Glomerular visceral epithelial cell (primary cell): ENCODE measurements around the gene EGLN2.
"Not testable (repeated sequence)": the region's sequence is repeated elsewhere in the genome, so short reads cannot be mapped to it uniquely, and the experiment has no call there.

ENCODE experiments used
- DNase-seq: peaks from one replicate; pipeline ENCODE4 v3.0.0-alpha.2; 2016; ENCODE audit errors: extremely low spot score

Gene EGLN2

DNA sequence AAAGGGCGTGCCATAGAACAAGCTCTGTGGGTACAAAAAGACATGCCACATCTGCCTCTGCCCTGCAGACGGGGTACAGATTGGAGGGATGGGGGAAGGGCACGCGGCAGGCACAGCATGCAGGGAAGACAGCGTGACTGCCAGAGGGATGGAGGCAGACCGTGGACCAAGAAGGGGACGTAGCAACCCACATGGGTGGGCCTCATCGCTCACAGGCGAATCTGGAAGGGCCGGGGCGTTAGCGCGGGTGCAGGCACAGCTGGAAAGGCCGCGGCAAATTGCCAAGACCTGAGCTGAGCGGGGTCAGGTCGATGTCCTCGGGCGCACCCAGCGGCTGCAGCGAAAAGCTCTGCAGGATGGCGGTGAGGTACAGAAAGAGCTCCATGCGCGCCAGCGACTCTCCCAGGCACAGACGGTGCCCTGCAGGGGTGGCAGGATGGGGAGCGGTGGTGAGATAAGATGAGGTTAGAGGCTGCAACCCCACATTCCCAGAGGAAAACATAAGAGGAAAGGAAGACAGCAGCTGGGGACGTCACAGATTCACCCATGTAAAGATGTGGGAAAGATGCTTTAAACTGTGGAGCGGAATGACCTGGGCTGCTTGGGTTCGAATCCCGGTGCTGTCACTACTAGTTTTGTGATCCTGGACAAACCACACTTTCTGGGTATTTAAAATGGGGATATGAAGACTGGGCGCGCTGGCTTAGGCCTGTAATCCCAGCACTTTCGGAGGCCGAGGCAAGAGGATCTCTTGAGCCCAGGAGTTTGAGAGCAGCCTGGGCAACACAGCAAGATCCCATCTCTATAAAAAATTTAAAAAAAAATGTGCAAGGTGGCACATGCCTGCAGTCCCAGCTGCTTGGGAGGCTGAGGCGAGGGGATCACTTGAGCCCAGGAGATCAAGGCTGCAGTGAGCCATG, 19.7 kb downstream of the EGLN2 start:
- peak; percentile 74 for DNase-seq

DNA sequence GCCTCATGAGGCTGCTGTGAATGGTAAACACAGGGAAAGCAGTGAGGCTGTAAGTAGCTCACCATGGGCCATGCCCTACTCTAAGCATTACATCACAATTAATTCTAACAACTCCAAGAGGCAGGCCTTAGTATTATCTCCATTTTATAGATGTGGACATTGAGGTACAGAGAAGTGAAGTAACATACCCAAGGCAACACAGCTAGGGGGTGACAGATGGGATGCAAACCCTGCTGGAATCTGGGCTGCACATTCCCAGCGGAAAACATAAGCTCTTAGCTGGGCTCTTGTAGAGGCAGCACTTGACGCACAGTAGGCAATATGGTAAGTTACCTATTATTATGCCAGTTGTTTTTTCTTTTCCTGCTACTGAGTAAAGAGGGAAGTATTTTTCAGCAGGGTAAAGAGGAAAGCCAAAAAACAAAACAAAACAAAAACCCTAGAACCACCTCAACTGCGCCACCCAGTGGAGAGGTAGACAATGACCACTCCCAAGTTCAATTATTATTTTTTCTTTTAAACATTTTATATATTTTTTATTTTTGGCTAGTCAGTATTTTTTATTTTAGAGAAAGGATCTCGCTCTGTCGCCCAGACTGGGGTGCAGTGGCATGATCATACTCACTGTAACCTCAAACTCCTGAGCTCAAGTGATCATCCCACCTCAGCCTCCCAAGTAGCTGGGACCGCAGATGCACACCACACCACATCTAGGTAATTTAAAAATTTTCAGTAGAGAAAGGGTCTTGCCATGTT, 20.7 kb downstream of the EGLN2 start:
- peak; percentile 37 for DNase-seq

DNA sequence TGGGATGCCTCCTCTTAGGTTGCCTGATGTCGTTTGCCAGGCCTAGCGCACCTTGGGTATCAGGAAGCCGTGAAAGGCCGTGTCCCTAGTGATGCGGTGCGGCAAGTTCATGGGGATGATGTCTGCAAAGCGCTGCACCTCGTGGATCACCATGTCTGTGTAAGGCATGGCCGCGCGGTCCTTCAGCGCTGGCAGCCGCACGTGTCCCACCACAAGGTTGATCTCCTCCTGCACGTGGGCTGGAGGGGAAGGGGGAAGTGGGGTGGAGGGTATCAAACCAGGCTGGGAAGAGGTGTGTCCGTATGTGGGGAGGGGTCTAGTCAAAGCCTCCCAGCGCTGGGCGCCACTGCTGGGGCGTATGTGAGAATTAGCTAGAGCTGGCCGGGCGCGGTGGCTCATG, 23.2 kb downstream of the EGLN2 start:
- DNase-seq = no peak

DNA sequence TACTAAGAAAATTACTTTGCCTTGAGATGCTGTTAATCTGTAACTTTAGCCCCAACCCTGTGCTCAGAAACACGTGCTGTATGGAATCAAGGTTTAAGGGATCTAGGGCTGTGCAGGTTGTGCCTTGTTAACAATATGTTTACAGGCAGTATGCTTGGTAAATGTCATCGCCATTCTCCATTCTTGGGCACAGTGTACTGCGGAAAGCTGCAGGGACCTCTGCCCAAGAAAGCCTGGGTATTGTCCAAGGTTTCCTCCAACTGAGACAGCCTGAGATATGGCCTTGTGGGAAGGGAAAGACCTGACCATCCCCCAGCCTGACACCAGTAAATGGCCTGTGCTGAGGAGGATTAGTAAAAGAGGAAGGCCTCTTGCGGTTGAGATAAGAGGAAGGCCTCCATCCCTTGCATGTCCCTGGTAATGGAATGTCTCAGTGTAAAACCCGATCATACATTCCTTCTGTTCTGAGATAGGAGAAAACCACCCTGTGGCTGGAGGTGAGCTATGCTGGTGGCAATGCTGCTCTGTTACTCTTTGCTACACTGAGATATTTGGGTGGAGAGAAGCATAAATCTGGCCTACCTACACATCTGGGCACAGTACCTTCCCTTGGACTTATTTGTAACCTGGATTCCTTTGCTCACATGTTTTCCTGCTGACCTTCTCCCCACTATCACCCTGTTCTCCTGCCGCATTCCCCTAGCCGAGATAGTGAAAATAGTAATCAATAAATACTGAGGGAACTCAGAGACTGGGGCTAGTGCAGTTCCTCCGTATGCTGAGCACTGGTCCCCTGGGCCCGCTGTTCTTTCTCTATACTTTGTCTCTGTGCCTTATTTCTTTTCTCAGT, 23.9 kb downstream of the EGLN2 start:
- DNase-seq = not testable (repeated sequence)

DNA sequence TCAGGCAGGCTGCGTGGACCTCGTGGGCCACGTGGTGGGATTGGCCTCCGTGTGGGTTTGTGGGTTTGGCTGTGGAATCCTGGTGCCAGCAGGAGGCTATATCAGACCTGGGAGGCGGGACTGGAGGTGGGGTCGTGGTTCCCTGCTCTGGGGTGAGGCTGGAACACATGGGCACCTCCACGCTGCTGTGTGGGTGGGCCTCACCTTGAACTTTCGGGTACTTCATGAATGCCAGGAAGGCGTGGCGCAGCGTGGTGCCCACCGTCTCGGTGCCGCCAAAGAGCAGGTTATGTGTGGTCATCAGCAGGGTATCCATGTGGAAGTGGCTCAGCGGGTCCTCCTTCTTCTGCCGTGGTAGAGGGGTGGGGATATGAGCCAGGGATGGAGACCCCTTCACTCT, 25.9 kb downstream of the EGLN2 start:
- not testable (repeated sequence) for DNase-seq

DNA sequence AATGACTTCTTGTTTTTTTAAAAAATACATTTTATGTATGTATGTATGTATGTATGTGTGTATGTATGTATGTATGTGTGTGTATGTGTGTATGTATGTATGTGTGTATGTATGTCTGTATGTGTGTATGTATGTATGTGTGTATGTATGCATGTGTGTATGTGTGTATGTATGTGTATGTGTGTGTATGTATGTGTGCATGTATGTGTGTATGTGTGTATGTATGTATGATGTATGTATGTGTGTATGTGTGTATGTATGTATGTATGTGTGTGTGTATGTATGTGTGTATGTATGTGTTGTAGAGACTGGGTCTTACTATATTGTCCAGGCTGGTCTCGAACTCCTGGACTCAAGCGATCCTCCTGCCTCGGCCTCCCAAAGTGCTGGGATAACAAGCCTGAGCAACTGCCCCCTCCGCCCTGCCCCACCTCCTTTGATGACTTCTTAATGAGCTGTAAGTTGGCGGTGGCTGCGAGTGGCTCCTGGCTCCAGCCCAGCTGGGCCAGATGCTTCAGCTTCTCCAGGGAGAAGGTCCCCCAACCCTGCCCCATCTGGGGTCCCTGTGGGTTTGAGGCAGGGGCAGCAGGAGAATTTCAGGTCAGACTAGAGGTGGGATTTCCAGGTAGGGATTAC, 26.6 kb downstream of the EGLN2 start:
- not testable (repeated sequence) for DNase-seq

DNA sequence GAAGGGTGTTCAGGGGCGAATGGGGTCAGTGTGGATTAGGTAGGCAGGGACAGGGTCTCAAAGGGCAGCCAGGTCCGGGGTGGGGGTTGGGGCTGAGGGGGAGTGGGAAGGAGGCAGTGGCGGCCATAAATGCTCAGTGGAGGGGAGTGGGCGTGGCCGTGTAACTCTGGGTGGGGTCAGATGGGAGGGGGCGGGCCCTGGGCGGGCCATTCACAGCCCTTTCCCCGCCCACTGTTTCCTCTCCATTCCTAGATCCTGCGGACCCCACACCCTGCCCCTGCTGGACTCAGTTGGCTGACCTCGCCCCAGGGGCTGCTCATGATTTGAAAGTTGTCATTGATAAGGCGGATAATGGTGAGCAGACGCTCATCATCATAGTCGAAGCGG, 27.3 kb downstream of the EGLN2 start:
- not testable (repeated sequence) for DNase-seq

DNA sequence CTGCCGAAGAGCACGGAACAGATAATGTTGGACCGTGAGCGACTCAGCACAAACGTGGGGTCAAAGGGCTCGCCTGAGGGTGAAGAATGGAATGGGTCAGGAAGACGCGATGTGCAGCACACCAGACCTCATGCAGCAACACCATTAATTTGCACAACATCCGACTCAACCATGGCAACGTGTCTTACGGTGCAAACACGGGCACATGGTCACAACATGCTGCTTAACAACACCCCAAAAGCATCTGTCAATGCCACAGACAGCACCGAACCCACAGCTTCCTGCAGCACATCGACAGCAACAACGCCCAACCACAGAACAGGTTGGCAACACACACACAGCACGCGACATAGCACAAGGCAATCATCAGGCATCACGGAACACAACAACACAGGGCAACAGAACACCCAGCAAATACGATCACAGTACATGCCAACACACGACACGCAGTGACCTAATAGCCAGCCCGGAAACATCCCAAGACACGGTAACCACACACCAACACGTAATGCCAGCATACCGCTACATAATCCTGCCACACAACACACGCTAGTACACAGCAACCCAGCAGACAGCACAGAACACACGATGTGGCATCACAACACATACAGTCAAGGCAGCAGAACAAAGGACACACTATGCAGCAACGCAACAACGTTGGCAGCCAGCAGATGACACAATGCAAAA, 27.9 kb downstream of the EGLN2 start:
- DNase-seq = not testable (repeated sequence)

DNA sequence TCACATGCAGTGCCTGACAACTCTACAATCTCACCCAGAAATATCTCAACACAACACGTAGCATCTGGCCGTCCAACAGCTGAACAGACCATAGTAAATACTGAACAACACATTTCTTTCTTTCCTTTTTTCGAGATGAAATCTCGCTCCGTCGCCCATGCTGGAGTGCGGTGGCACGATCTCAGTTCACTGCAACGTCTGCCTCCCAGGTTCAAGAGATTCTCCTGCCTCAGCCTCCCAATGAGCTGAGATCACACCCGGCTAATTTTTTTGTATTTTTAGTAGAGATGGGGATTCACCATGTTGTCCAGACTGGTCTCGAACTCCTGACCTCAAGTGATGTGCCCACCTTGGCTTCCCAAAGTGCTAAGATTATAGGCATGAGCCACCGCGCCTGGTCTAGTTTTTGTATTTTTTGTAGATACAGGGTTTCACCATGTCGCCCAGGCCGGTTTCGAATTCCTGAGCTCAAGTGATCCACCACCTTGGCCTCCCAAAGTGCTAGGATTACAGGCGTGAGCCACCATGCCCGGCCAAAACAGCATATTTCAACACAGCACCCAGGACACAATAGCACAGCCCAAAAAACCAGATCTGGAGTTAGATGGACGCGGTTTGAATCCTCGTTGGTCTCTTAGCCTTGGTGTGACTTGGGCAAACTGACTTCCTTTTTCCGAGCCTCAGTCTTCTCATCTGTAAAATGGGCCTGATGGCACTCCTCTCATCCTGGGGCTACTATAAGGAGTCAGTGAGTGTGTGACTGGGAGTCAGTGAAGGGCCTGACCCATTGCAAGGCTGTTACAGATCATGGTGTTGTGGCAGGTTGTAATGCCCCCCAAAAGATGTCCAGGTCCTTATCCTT, 28.6 kb downstream of the EGLN2 start:
- DNase-seq = no peak

DNA sequence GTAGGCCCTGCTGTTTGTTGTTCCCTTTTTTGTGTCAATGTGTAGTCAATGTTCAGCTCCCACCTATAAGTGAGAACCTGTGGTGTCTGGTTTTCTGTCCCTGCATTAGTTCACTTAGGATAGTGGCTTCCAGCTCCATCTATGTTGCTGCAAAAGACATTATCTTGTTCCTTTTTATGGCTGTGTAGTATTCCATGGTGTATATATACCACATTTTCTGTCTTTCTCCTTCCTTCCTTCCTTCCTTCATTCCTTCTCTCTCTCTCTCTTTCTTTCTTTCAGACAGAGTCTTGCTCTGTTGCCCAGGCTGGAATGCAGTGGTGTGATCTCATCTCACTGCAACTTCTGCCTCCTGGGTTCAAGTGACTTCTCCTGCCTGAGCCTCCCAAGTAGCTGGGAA, 30.2 kb downstream of the EGLN2 start:
- no peak for DNase-seq

DNA sequence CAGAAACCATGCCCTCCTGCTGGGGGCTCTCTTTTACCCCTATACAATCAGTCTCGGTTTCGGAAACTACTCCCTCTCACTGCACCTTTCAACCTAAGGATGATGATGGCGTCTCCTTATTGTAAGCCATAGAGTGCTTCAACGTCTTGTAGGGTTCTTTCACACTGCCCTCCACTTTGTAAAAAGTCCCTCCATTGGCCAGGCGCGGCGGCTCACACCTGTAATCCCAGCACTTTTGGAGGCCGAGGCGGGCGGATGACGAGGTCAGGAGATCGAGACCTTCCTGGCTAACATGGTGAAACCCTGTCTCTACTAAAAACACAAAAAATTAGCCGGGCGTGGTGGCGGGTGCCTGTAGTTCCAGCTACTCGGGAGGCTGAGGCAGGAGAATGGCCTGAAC, 31.8 kb downstream of the EGLN2 start:
- not testable (repeated sequence) for DNase-seq

DNA sequence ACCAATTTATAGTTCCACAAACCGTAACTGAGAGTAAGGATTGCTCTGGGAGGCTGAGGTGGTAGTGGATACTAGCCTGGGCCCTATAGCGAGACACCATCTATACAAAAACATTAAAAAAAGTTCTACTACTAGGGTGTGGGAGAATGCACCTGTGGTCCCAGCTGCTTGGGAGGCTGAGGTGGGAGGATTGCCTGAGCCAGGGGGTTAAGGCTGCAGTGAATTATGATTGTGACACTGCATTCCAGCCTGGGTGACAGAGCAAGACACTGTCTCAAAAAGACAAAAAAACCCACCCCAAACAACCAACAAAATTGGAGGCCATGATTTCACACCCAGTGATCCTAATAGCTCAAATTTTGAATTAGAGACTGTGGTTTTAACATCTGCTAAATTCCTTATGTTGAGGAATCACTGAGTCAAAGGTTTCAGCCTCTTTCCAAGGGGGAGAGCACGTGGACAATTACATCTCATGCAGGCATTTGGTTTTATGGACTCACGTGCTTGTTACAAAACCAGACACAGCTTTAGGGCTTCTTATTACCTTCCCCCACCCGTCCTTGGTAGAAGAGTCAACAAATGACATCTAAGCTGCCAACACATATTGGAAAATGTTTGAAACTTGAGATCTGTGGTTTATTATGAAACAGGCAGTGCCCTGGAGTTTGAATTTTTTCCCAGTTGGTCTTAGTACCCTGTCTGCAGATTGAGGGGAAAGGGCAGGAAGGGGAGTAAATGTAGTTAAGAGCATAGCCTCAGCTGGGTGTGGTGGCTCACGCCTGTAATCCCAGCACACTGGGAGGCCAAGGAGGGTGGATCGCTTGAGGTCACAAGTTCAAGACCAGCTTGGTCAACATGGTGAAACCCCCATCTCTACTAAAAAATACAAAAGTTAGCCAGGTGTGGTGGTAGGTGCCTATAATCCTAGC, 32.8 kb downstream of the EGLN2 start:
- peak; percentile 76 for DNase-seq

DNA sequence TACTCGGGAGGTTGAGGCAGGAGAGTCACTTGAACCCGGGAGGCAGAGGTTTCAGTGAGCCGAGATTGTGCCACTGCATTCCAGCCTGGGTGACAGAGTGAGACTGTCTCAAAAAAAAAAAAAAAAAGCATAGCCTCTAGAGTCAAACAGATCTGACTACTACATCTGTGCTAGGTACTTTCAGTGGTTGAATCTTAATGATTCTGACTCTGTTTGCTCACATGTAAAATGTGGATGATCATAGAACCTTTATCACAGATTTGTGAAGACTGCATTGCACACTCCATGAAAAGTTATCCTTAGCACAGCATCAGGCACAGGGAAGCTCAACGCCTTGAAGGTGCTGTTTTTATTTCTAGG, 33.4 kb downstream of the EGLN2 start:
- not testable (repeated sequence) for DNase-seq

DNA sequence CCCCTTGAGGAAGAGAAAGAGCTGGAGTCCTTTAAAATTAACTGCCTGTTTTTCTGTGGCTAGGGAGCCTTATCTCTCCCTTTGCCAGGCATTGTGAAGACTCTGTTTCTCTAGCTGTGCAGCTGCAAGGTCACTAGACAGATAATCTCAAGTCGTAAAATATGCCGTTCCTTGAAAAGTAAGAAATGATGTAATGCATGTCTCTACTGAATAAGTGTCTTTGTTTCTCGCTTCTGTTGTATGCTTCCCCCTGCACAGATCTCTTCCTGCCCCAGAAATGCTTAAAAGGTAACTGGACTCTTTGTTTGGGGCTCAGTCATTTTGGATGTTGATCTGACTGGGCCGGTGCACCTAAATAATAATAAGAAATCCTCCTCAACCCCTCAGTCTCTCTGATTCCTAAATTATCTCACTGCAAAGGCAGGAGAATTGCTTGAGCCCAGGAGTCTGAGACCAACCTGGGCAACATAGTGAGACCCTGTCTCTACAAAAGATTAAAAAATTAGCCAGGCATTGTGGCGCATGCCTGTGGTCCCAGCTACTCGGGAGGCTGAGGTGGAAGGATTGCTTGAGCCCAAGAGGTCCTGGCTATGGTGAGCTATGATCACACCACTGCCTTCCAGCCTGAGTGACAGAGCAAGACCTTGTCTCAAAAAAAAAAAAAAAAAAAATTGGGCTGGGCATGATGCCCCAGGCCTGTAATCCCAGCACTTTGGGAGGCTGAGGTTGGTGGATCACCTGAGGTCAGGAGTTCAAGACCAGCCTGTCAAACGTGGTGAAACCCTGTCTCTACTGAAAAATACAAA, 34.9 kb downstream of the EGLN2 start:
- not testable (repeated sequence) for DNase-seq

DNA sequence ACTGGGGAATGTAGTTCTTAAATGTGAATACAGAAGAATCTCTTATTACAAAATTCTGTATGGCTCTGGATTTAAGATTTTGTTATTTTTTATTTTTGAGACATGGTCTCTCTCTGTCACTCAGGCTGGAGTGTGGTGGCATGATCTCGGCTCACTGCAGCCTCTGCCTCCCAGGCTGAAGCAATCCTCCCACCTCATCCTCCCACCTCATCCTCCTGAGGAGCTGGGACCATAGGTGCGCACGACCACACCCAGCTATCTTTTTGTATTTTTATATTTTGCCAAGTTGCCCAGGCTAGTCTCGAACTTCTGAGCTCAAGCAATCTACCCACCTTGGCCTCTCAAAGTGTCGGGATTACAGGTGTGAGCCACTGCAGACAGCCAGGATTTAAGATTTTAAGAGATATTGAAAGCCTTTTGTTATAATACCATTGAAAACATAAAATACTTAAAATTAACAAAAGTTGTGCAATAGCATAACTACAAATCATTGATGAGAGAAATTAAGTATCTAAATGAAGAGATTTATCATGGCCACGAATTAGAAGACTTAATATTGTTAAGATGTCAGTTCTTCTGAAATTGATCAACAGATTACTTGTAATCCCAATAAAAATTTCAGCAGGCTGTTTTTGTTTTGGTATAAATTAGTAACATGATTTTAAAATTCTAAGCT, 37.9 kb downstream of the EGLN2 start:
- DNase-seq = no peak

DNA sequence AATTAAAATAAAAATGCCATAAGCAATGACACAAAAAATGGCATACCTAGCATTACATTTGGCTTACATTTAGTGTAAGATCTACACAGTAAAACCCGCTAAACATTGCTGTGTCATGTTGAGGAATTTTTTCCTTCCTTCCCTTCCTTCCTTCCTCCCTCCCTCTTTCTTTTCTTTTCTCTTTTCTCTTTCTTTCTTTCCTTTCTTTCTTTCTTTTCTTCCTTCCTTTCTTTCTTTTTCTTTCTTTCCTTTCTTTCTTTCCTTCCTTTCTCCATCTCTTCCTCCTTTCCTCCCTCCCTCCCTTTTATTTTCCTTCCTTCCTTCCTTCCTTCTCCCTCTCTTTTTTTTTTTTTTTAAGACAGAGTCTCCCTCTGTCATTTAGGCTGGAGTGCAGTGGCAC, 39.5 kb downstream of the EGLN2 start:
- DNase-seq = not testable (repeated sequence)

DNA sequence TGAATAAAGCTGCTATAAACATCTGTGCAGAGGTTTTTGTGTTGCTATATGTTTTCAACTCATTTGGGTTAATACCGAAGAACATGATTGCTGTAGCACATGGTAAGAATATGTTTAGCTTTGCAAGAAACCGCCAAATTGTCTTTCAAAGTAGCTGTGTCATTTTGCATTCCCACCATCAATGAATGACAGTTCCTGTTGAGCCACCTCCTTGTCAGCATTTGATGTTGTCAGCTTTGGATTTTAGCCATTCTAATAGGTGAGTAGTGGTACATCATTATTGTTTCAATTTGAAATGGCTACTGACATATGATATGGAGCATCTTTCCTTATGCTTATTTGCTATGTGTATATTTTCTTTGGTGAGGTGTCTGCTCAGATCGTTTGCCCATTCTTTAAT, 43.0 kb downstream of the EGLN2 start:
- DNase-seq = not testable (repeated sequence)
